Measurements from ENCODE around the gene HPCAL1. TPM values are rescaled to one million over a fixed set of nuclear protein-coding genes. Genes with fewer than 3 reads are reported as not detected.
"Not testable (repeated sequence)": the region's sequence is repeated elsewhere in the genome, so short reads cannot be mapped to it uniquely, and the experiment has no call there.

HPCAL1 gene
- total and polyA plus RNA-seq, 3 experiments from 2014 or later = 44.1 to 96.3 (median 47.6) TPM

DNA sequence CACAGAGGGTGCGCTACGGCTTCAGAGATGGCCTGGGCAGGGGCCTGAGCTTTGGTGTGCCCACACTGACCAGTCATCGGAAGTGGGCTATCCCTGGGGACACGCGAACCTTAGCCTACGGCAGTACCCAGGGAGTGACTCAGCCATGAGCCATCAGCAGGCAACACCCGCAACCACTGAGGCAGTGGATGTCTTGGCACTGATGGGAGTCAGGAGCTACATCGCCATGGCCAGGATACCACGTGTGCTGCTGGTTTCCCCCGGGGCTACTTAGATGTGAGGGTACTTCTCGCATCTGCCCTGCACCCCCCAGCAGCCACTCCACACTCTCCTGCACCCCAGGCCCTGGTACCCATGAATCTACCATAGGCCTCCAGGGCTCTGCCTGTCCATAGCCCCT lies 12.8 kb upstream of the HPCAL1 start:
- no peaks in the 10 kb centered on the region for H3K4me1 Mint-ChIP-seq
- POLR2A ChIA-PET = no interaction called here
- no peaks in the 10 kb centered on the region for H3K9me3 ChIP-seq (ENCODE audit: low read length)
- H3K4me1 ChIP-seq (ENCODE audit: insufficient read depth, low read length) = no peaks in the 10 kb centered on the region
- H3K4me3 Mint-ChIP-seq = no peak overlapping the region
- peaks cover 0 to 9% (median 4%) of the 10 kb centered on the region in 5 donors for H3K9me3 Mint-ChIP-seq
- H3K27ac ChIP-seq (ENCODE audit: low read depth, low read length) = no peak overlapping the region
- H3K27me3 Mint-ChIP-seq = no peaks in the 10 kb centered on the region
- H3K27me3 ChIP-seq (ENCODE audit: insufficient read depth, low read length, poor library complexity, severe bottlenecking) = no peaks in the 10 kb centered on the region
- H3K4me3 ChIP-seq (ENCODE audit: low read length) = no peak overlapping the region
- no peak overlapping the region for H3K27ac Mint-ChIP-seq
- DNase-seq = peak in 1 of 5 donors; percentile 45
- no peaks in the 10 kb centered on the region for H3K36me3 ChIP-seq (ENCODE audit: insufficient read depth, low read length)
- CTCF ChIA-PET = interaction anchor here (1.2 kb wide), 1 partner anchor 119 kb away, joined by 4 read pairs; no protein-coding TSS in a partner anchor
- peaks cover 0 to 4% (median 0%) of the 10 kb centered on the region in 3 donors for H3K36me3 Mint-ChIP-seq

DNA sequence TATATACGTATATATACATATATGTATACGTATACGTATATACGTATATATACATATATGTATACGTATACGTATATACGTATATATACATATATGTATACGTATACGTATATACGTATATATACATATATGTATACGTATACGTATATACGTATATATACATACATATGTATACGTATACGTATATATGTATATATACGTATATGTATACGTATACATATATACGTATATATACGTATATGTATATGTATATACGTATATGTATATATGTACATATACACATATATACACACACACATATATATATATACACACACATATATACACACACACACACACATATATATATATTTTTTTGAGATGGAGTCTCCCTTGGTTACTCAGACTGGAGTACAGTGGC lies 11.3 kb upstream of the HPCAL1 start:
- CTCF ChIA-PET; H3K4me3 Mint-ChIP-seq; H3K4me1 ChIP-seq (ENCODE audit: insufficient read depth, low read length); DNase-seq; H3K27ac ChIP-seq (ENCODE audit: low read depth, low read length); H3K27me3 Mint-ChIP-seq; H3K27me3 ChIP-seq (ENCODE audit: insufficient read depth, low read length, poor library complexity, severe bottlenecking); H3K9me3 ChIP-seq (ENCODE audit: low read length); H3K36me3 Mint-ChIP-seq; H3K27ac Mint-ChIP-seq; H3K4me3 ChIP-seq (ENCODE audit: low read length); H3K36me3 ChIP-seq (ENCODE audit: insufficient read depth, low read length); POLR2A ChIA-PET; H3K4me1 Mint-ChIP-seq; H3K9me3 Mint-ChIP-seq: not testable (repeated sequence)

DNA sequence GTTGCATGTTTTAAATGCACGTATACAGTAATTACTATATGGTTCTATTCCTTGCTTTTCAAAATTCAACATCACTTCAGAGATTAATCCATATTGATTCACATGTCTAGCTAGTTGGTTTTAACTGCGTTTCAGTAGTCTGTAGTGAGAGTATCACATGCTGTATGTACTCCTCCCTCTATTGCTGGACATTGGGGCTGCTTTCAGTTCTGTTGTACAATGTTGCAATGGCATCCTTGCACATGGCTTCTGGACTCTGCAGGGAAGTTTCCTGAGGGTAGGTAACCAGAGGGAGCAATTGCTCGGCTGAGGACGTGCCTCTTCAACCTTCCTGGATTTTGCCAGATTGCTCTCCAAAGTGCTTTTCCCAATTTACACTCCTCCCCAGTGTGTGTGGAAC lies 10.7 kb upstream of the HPCAL1 start:
- CTCF ChIA-PET = no interaction called here

DNA sequence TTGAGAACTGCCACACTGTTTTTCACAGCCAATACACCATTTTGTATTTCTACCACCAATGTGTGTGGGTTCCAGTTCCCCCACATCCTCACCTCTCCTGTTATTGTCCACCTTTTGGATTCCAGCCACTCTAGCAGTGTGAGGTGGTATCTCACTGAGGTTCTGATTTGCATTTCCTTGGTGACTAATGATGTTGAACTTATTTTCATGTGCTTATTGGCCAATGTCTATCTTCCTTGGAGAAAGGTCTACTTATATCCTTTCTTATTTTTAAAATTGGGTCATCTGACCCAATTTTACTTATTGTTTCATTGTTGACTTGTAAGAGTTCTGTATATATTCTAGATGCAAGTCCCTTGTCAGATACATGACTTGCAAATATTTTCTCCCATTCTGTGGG lies 9.1 kb upstream of the HPCAL1 start:
- Mint-ChIP-seq H3K36me3 (peaks cover 0 to 4% (median 0%) of the 10 kb centered on the region in 3 donors), H3K4me3 (no peak overlapping the region), H3K4me1 (peaks cover 11 to 19% (median 19%) of the 10 kb centered on the region in 3 donors), H3K27ac (no peak overlapping the region), H3K27me3 (no peaks in the 10 kb centered on the region), H3K9me3 (peaks cover 0 to 9% (median 4%) of the 10 kb centered on the region in 5 donors)
- peaks cover 14% of the 10 kb centered on the region for H3K4me1 ChIP-seq (ENCODE audit: insufficient read depth, low read length)
- no peak for DNase-seq
- H3K4me3 ChIP-seq (ENCODE audit: low read length) = no peak overlapping the region
- H3K27ac ChIP-seq (ENCODE audit: low read depth, low read length) = no peak overlapping the region
- ChIA-PET POLR2A (no interaction called here), CTCF (no interaction called here)
- H3K9me3 ChIP-seq (ENCODE audit: low read length) = no peaks in the 10 kb centered on the region
- no peaks in the 10 kb centered on the region for H3K27me3 ChIP-seq (ENCODE audit: insufficient read depth, low read length, poor library complexity, severe bottlenecking)
- no peaks in the 10 kb centered on the region for H3K36me3 ChIP-seq (ENCODE audit: insufficient read depth, low read length)

More for the DNA sequence above, 10.7 kb upstream of the HPCAL1 start:
- peaks cover 0 to 9% (median 4%) of the 10 kb centered on the region in 5 donors for H3K9me3 Mint-ChIP-seq
- H3K27ac Mint-ChIP-seq = no peak overlapping the region
- peaks cover 0 to 4% (median 0%) of the 10 kb centered on the region in 3 donors for H3K36me3 Mint-ChIP-seq
- POLR2A ChIA-PET = no interaction called here
- no peaks in the 10 kb centered on the region for H3K27me3 Mint-ChIP-seq
- Histone ChIP-seq H3K27me3 (ENCODE audit: insufficient read depth, low read length, poor library complexity, severe bottlenecking) (no peaks in the 10 kb centered on the region), H3K27ac (ENCODE audit: low read depth, low read length) (no peak overlapping the region), H3K4me3 (ENCODE audit: low read length) (no peak overlapping the region), H3K9me3 (ENCODE audit: low read length) (no peaks in the 10 kb centered on the region), H3K4me1 (ENCODE audit: insufficient read depth, low read length) (no peaks in the 10 kb centered on the region), H3K36me3 (ENCODE audit: insufficient read depth, low read length) (no peaks in the 10 kb centered on the region)
- DNase-seq = no peak
- H3K4me3 Mint-ChIP-seq = no peak overlapping the region
- peaks cover 0 to 4% (median 4%) of the 10 kb centered on the region in 3 donors for H3K4me1 Mint-ChIP-seq

DNA sequence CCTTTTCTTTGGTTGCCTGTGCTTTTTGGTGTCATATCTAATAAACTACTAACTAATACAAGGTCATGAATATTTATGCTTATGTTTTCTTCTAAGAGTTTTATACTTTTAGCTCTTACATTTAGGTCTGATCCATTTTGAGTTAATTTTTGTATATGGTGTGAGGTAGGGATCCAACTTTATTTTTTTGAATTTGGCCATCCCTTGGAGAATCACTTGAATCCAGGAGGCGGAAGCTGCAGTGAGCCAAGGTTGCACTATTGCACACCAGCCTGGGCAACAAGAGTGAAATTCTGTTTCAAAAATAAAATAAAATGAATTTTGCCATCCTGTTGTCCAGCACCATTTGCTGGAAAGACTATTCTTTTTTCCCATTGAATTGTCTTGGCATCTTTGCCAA lies 8.6 kb upstream of the HPCAL1 start:
- Mint-ChIP-seq H3K4me3 (no peak overlapping the region), H3K27ac (no peak overlapping the region), H3K27me3 (no peaks in the 10 kb centered on the region), H3K4me1 (peaks cover 13 to 24% (median 24%) of the 10 kb centered on the region in 3 donors), H3K36me3 (peaks cover 0 to 4% (median 0%) of the 10 kb centered on the region in 3 donors), H3K9me3 (peaks cover 0 to 9% (median 4%) of the 10 kb centered on the region in 5 donors)
- no peaks in the 10 kb centered on the region for H3K36me3 ChIP-seq (ENCODE audit: insufficient read depth, low read length)
- ChIA-PET POLR2A (no interaction called here), CTCF (interaction anchor here (1.2 kb wide), 1 partner anchor 10 kb away, joined by 3 read pairs; no protein-coding TSS in a partner anchor)
- no peak overlapping the region for H3K27ac ChIP-seq (ENCODE audit: low read depth, low read length)
- no peak for DNase-seq
- H3K4me1 ChIP-seq (ENCODE audit: insufficient read depth, low read length) = peaks cover 14% of the 10 kb centered on the region
- H3K4me3 ChIP-seq (ENCODE audit: low read length) = no peak overlapping the region
- no peaks in the 10 kb centered on the region for H3K27me3 ChIP-seq (ENCODE audit: insufficient read depth, low read length, poor library complexity, severe bottlenecking)
- no peaks in the 10 kb centered on the region for H3K9me3 ChIP-seq (ENCODE audit: low read length)

DNA sequence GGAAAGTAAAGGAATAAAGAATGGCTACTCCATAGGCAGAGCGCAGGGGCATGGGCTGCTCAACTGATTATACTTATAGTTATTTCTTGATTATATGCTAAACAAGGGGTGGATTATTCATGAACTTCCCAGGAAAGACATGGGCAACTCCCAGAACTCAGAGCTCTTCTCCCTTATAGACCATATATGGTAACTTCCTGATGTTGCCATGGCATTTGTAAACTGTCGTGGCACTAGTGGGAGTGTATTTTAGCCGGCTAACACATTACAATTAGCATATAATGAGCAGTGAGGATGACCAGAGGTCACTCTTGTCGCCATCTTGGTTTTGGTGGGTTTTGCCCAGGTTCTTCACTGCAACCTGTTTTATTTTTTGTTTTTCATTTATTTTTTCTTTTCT lies 7.1 kb upstream of the HPCAL1 start:
- H3K9me3 Mint-ChIP-seq; H3K4me3 Mint-ChIP-seq; DNase-seq; H3K27me3 ChIP-seq (ENCODE audit: insufficient read depth, low read length, poor library complexity, severe bottlenecking); H3K27ac Mint-ChIP-seq; H3K36me3 ChIP-seq (ENCODE audit: insufficient read depth, low read length); H3K36me3 Mint-ChIP-seq; H3K4me3 ChIP-seq (ENCODE audit: low read length); H3K27me3 Mint-ChIP-seq; POLR2A ChIA-PET; H3K9me3 ChIP-seq (ENCODE audit: low read length); H3K27ac ChIP-seq (ENCODE audit: low read depth, low read length): not testable (repeated sequence)
- H3K4me1 ChIP-seq (ENCODE audit: insufficient read depth, low read length) = peaks cover 14% of the 10 kb centered on the region
- H3K4me1 Mint-ChIP-seq = peaks cover 16 to 34% (median 33%) of the 10 kb centered on the region in 3 donors
- CTCF ChIA-PET = interaction anchor here (0.9 to 1.1 kb wide), 3 partner anchors 10 to 112 kb away, joined by 3 read pairs; no protein-coding TSS in a partner anchor

DNA sequence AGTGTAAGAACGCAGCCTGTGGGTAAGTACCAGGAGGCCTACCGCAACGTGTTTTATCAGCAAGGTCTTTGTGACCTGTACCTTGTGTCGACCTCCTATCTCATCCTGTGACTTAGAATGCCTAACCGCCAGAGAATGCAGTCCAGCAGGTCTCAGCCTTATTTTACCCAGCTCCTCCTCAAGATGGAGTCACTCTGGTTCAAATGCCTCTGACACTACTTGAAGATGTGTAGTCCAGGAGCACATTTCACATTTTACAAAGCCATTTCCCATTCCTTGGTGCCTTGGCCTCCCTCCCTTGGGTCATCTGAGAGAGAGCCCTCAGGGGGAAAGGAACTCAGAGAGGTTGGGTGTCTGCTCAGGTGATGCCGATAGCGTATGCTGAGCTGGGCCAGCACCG lies 6.6 kb upstream of the HPCAL1 start:
- no peak for DNase-seq
- Histone ChIP-seq H3K9me3 (ENCODE audit: low read length) (no peaks in the 10 kb centered on the region), H3K4me3 (ENCODE audit: low read length) (no peak overlapping the region), H3K36me3 (ENCODE audit: insufficient read depth, low read length) (no peaks in the 10 kb centered on the region), H3K27me3 (ENCODE audit: insufficient read depth, low read length, poor library complexity, severe bottlenecking) (no peaks in the 10 kb centered on the region), H3K27ac (ENCODE audit: low read depth, low read length) (no peak overlapping the region), H3K4me1 (ENCODE audit: insufficient read depth, low read length) (peaks cover 19% of the 10 kb centered on the region)
- no peaks in the 10 kb centered on the region for H3K27me3 Mint-ChIP-seq
- peaks cover 0 to 4% (median 0%) of the 10 kb centered on the region in 3 donors for H3K36me3 Mint-ChIP-seq
- ChIA-PET POLR2A (no interaction called here), CTCF (interaction anchor here (0.9 to 1.3 kb wide), 3 partner anchors 9 to 114 kb away, joined by 3 read pairs; no protein-coding TSS in a partner anchor)
- H3K27ac Mint-ChIP-seq = peak overlapping the region in 1 of 8 donors; percentile 23
- H3K4me3 Mint-ChIP-seq = no peak overlapping the region
- H3K4me1 Mint-ChIP-seq = peaks cover 21 to 38% (median 38%) of the 10 kb centered on the region in 3 donors
- H3K9me3 Mint-ChIP-seq = peaks cover 0 to 9% (median 4%) of the 10 kb centered on the region in 5 donors

DNA sequence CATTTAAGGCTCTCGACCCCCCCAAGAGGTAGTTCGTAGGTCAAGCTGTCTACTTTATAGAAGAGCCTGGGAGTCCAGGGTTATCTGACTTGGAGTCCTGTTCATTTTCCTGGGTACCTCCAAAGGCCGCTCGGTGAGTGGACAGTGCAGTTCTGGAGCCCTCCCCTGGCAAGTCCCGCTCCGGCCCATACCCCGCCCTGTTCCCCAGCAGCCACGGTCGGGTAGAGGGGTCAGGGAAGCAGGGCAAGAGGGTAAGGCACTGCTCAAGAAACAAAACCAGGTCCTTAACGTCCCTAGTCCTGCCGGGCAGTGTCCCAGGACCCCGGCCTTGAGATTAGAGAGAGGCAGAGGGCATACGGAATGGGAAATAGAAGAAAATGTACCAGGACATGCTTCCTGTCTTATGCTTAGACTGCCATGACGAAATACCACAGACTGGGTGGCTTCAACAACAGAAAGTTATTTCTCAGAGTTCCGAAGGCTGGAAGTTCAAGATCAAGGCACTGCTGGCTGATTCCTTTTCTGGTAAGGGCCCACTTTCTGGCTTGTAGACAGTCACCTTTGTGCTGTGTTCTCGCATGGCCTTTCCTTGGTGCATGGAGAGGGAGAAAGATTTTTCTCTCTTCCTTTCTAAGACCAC lies 5.4 kb upstream of the HPCAL1 start:
- Mint-ChIP-seq H3K27ac (peak overlapping the region in 5 of 8 donors; percentile 34 to 84 (median 53)), H3K4me1 (peaks cover 29 to 47% (median 47%) of the 10 kb centered on the region in 3 donors), H3K9me3 (peaks cover 0 to 9% (median 4%) of the 10 kb centered on the region in 5 donors), H3K27me3 (no peaks in the 10 kb centered on the region), H3K36me3 (peaks cover 0 to 4% (median 0%) of the 10 kb centered on the region in 3 donors), H3K4me3 (peak overlapping the region in 3 of 7 donors; percentile 45 to 53 (median 47))
- POLR2A ChIA-PET = interaction anchor here (0.6 kb wide), 2 partner anchors 11 to 22 kb away, joined by 3 read pairs; no protein-coding TSS in a partner anchor
- DNase-seq = peak in 1 of 5 donors; percentile 21
- CTCF ChIA-PET = interaction anchor here (1.0 to 3.2 kb wide), 4 partner anchors 32 to 151 kb away, joined by 3 to 19 read pairs (median 3); partner anchors contain the start of gene ODC1
- Histone ChIP-seq H3K4me3 (ENCODE audit: low read length) (no peak overlapping the region), H3K27me3 (ENCODE audit: insufficient read depth, low read length, poor library complexity, severe bottlenecking) (no peaks in the 10 kb centered on the region), H3K27ac (ENCODE audit: low read depth, low read length) (no peak overlapping the region), H3K4me1 (ENCODE audit: insufficient read depth, low read length) (peaks cover 30% of the 10 kb centered on the region), H3K9me3 (ENCODE audit: low read length) (no peaks in the 10 kb centered on the region), H3K36me3 (ENCODE audit: insufficient read depth, low read length) (no peaks in the 10 kb centered on the region)
